Activated CD4-positive, alpha-beta memory T cell treated with anti-CD3 and anti-CD28 coated beads, Interleukin-2, amount 10 ng/mL, durations not matched to agents 7 days and 5 days (primary cell): ENCODE data around the gene CROCC. TPM values are rescaled to one million over a fixed set of nuclear protein-coding genes. Genes with fewer than 3 reads are reported as not detected.
"Not testable (repeated sequence)": the region's sequence is repeated elsewhere in the genome, so short reads cannot be mapped to it uniquely, and the experiment has no call there.

Source experiments
- CTCF ChIA-PET: fragments of 350-600 bp; sonication (Branson Sonifier 250); formaldehyde crosslinking; loops from one replicate; lab custom pipeline; 2021; ENCODE audit warnings: antibody characterized with exemption, inconsistent platforms; lab: Charles Lee
- POLR2A ChIA-PET: fragments of 350-600 bp; sonication (Branson Sonifier 250); formaldehyde crosslinking; loops from one replicate; lab custom pipeline; 2021; ENCODE audit warnings: antibody characterized with exemption; lab: Charles Lee
- DNase-seq: peaks from one replicate; pipeline ENCODE4 v3.0.0-alpha.2; 2020
- H3K27ac Mint-ChIP-seq: one replicate; pipeline ENCODE4 v1.8.0; 2021; ENCODE audit warnings: mild to moderate bottlenecking, mixed read lengths
- H3K27me3 Mint-ChIP-seq: one replicate; pipeline ENCODE4 v1.8.0; 2021; ENCODE audit warnings: mixed read lengths
- H3K36me3 Mint-ChIP-seq: one replicate; pipeline ENCODE4 v1.8.0; 2021; ENCODE audit warnings: low read depth, mixed read lengths
- H3K4me1 Mint-ChIP-seq: one replicate; pipeline ENCODE4 v1.8.0; 2021; ENCODE audit warnings: mixed read lengths
- H3K4me3 Mint-ChIP-seq: one replicate; pipeline ENCODE4 v1.8.0; 2021; ENCODE audit warnings: mild to moderate bottlenecking, mixed read lengths
- H3K9me3 Mint-ChIP-seq: one replicate; pipeline ENCODE4 v1.8.0; 2021; ENCODE audit warnings: mixed read lengths
- total RNA-seq, 2 experiments: library from RNA; stranded (reverse); gene quantifications; one replicate each; pipeline ENCODE4 v1.2.3, GENCODE V29; 2021

Gene CROCC
- total RNA-seq, 2 experiments from 2014 or later = 18.3 to 18.8 TPM

- Mint-ChIP-seq H3K36me3 (no peaks in the 10 kb centered on the region), H3K4me3 (no peak overlapping the region), H3K27me3 (no peaks in the 10 kb centered on the region), H3K27ac (no peak overlapping the region), H3K9me3 (no peaks in the 10 kb centered on the region), H3K4me1 (peaks cover 13% of the 10 kb centered on the region)
- CTCF ChIA-PET = interaction anchor here (0.9 to 2.4 kb wide), 2 partner anchors 89 to 336 kb away, joined by 3 to 6 read pairs; no protein-coding TSS in a partner anchor
- POLR2A ChIA-PET = interaction anchor here (1.3 kb wide), 1 partner anchor 52 kb away, joined by 3 read pairs; no protein-coding TSS in a partner anchor
- DNase-seq = no peak
These were observed 35.0 kb downstream of the CROCC start for GRCh38 chr1:16956775-16957174.

GRCh38 chr1:16957731-16958130, 36.0 kb downstream of the CROCC start:
- ChIA-PET CTCF (no interaction called here), POLR2A (no interaction called here)
- Mint-ChIP-seq H3K27me3 (no peaks in the 10 kb centered on the region), H3K9me3 (no peaks in the 10 kb centered on the region), H3K4me3 (no peak overlapping the region), H3K36me3 (no peaks in the 10 kb centered on the region), H3K27ac (no peak overlapping the region), H3K4me1 (peaks cover 13% of the 10 kb centered on the region)
- DNase-seq = no peak

GRCh38 chr1:16958475-16958874, 36.7 kb downstream of the CROCC start:
- Mint-ChIP-seq H3K36me3 (no peaks in the 10 kb centered on the region), H3K4me3 (no peak overlapping the region), H3K27ac (no peak overlapping the region), H3K27me3 (no peaks in the 10 kb centered on the region), H3K9me3 (no peaks in the 10 kb centered on the region), H3K4me1 (peaks cover 13% of the 10 kb centered on the region)
- CTCF ChIA-PET = no interaction called here
- no peak for DNase-seq
- POLR2A ChIA-PET = no interaction called here

GRCh38 chr1:16960560-16961296, 39.0 kb downstream of the CROCC start:
- Mint-ChIP-seq H3K27ac (peak overlapping the region; percentile 62), H3K4me3 (peak overlapping the region; percentile 70), H3K27me3 (no peaks in the 10 kb centered on the region), H3K9me3 (no peaks in the 10 kb centered on the region), H3K4me1 (peaks cover 13% of the 10 kb centered on the region), H3K36me3 (no peaks in the 10 kb centered on the region)
- ChIA-PET CTCF (interaction anchor here (0.7 to 4.0 kb wide), 21 partner anchors 9 to 479 kb away, joined by 3 to 45 read pairs (median 4); partner anchors contain the start of gene RCC2), POLR2A (interaction anchor here (1.3 to 2.4 kb wide), 3 partner anchors 56 to 85 kb away, joined by 4 to 11 read pairs (median 4); no protein-coding TSS in a partner anchor)
- DNase-seq = peak; percentile 86

- Mint-ChIP-seq H3K27ac (peak overlapping the region; percentile 35), H3K9me3 (no peaks in the 10 kb centered on the region), H3K4me1 (peaks cover 13% of the 10 kb centered on the region), H3K36me3 (no peaks in the 10 kb centered on the region), H3K27me3 (no peaks in the 10 kb centered on the region), H3K4me3 (peak overlapping the region; percentile 66)
- POLR2A ChIA-PET = interaction anchor here (1.3 to 2.4 kb wide), 3 partner anchors 57 to 84 kb away, joined by 4 to 11 read pairs (median 4); no protein-coding TSS in a partner anchor
- CTCF ChIA-PET = interaction anchor here (0.7 to 4.0 kb wide), 17 partner anchors 10 to 341 kb away, joined by 3 to 45 read pairs (median 4); no protein-coding TSS in a partner anchor
- no peak for DNase-seq
These were observed 39.8 kb downstream of the CROCC start for GRCh38 chr1:16961297-16962133.

GRCh38 chr1:16964169-16964568, 42.4 kb downstream of the CROCC start:
- H3K9me3 Mint-ChIP-seq, H3K27ac Mint-ChIP-seq, H3K4me3 Mint-ChIP-seq, H3K36me3 Mint-ChIP-seq, DNase-seq, POLR2A ChIA-PET, H3K27me3 Mint-ChIP-seq: not testable (repeated sequence)
- CTCF ChIA-PET = interaction anchor here (0.9 to 2.1 kb wide), 2 partner anchors 12 to 106 kb away, joined by 3 to 7 read pairs; no protein-coding TSS in a partner anchor
- H3K4me1 Mint-ChIP-seq = peaks cover 13% of the 10 kb centered on the region

GRCh38 chr1:16965486-16966067, 43.8 kb downstream of the CROCC start:
- CTCF ChIA-PET = interaction anchor here (2.1 kb wide), 1 partner anchor 14 kb away, joined by 7 read pairs; no protein-coding TSS in a partner anchor
- no peak overlapping the region for H3K27ac Mint-ChIP-seq
- no peaks in the 10 kb centered on the region for H3K9me3 Mint-ChIP-seq
- no peak overlapping the region for H3K4me3 Mint-ChIP-seq
- POLR2A ChIA-PET = no interaction called here
- no peak for DNase-seq
- no peaks in the 10 kb centered on the region for H3K27me3 Mint-ChIP-seq
- peaks cover 8% of the 10 kb centered on the region for H3K4me1 Mint-ChIP-seq
- no peaks in the 10 kb centered on the region for H3K36me3 Mint-ChIP-seq

GRCh38 chr1:16966282-16966681, 44.6 kb downstream of the CROCC start:
- CTCF ChIA-PET = interaction anchor here (1.0 kb wide), 1 partner anchor 15 kb away, joined by 4 read pairs; no protein-coding TSS in a partner anchor
- no peak for DNase-seq
- POLR2A ChIA-PET = no interaction called here
- Mint-ChIP-seq H3K9me3 (no peaks in the 10 kb centered on the region), H3K27me3 (no peaks in the 10 kb centered on the region), H3K27ac (no peak overlapping the region), H3K4me3 (no peak overlapping the region), H3K36me3 (no peaks in the 10 kb centered on the region), H3K4me1 (peaks cover 5% of the 10 kb centered on the region)

GRCh38 chr1:16967095-16967575, 45.4 kb downstream of the CROCC start:
- DNase-seq = no peak
- Mint-ChIP-seq H3K27me3 (no peaks in the 10 kb centered on the region), H3K9me3 (no peaks in the 10 kb centered on the region), H3K4me1 (no peaks in the 10 kb centered on the region), H3K4me3 (no peak overlapping the region), H3K27ac (no peak overlapping the region), H3K36me3 (no peaks in the 10 kb centered on the region)
- POLR2A ChIA-PET = no interaction called here
- CTCF ChIA-PET = interaction anchor here (1.0 kb wide), 1 partner anchor 16 kb away, joined by 4 read pairs; no protein-coding TSS in a partner anchor

- ChIA-PET CTCF (no interaction called here), POLR2A (no interaction called here)
- Mint-ChIP-seq H3K27me3 (no peaks in the 10 kb centered on the region), H3K27ac (no peak overlapping the region), H3K9me3 (no peaks in the 10 kb centered on the region), H3K4me1 (no peaks in the 10 kb centered on the region), H3K36me3 (no peaks in the 10 kb centered on the region), H3K4me3 (no peak overlapping the region)
- no peak for DNase-seq
These were observed 46.2 kb downstream of the CROCC start for GRCh38 chr1:16967962-16968361.

- H3K27ac Mint-ChIP-seq = no peak overlapping the region
- no peaks in the 10 kb centered on the region for H3K27me3 Mint-ChIP-seq
These were observed 46.6 kb downstream of the CROCC start for GRCh38 chr1:16968372-16968771.

GRCh38 chr1:16969057-16969611, 47.4 kb downstream of the CROCC start:
- H3K27ac Mint-ChIP-seq = no peak overlapping the region
- no peaks in the 10 kb centered on the region for H3K27me3 Mint-ChIP-seq
- no peaks in the 10 kb centered on the region for H3K9me3 Mint-ChIP-seq
- POLR2A ChIA-PET = no interaction called here
- CTCF ChIA-PET = no interaction called here
- no peaks in the 10 kb centered on the region for H3K4me1 Mint-ChIP-seq
- no peak for DNase-seq
- no peaks in the 10 kb centered on the region for H3K36me3 Mint-ChIP-seq
- H3K4me3 Mint-ChIP-seq = no peak overlapping the region

More at GRCh38 chr1:16968372-16968771, 46.6 kb downstream of the CROCC start:
- no peaks in the 10 kb centered on the region for H3K4me1 Mint-ChIP-seq
- no peaks in the 10 kb centered on the region for H3K36me3 Mint-ChIP-seq
- no peak overlapping the region for H3K4me3 Mint-ChIP-seq
- ChIA-PET CTCF (no interaction called here), POLR2A (no interaction called here)
- no peaks in the 10 kb centered on the region for H3K9me3 Mint-ChIP-seq
- no peak for DNase-seq
